ENCODE measurements around the gene CCDC18. TPM values are rescaled to one million over a fixed set of nuclear protein-coding genes. Genes with fewer than 3 reads are reported as not detected.
"Not testable (repeated sequence)": the region's sequence is repeated elsewhere in the genome, so short reads cannot be mapped to it uniquely, and the experiment has no call there.

CCDC18 gene
- total RNA-seq, 2 experiments from 2014 or later, result 21.8 to 24.6 TPM

GRCh38 chr1:93253516-93253915 lies 73.0 kb downstream of the CCDC18 start:
- Mint-ChIP-seq H3K4me3 (no peak overlapping the region), H3K4me1 (ENCODE audit: low read depth) (peaks cover 7% of the 10 kb centered on the region), H3K9me3 (peaks cover 10% of the 10 kb centered on the region), H3K27ac (no peak overlapping the region), H3K27me3 (no peaks in the 10 kb centered on the region), H3K36me3 (ENCODE audit: low read depth) (peaks cover 40% of the 10 kb centered on the region)
- no peak for TF ChIP-seq CTCF (IDR thresholded peaks at IDR 0.05)
- DNase-seq (no peak), ATAC-seq (no peak)
- ChIA-PET CTCF (no interaction called here), POLR2A (no interaction called here)
- intact Hi-C loops (cut with micrococcal nuclease), result no loop called here

- peaks cover 5% of the 10 kb centered on the region for H3K4me1 Mint-ChIP-seq (ENCODE audit: low read depth)
- H3K4me3 Mint-ChIP-seq, result no peak overlapping the region
- DNase-seq (no peak), ATAC-seq (no peak)
- H3K27me3 Mint-ChIP-seq, result no peaks in the 10 kb centered on the region
- POLR2A ChIA-PET, result interaction anchor here (0.9 kb wide), 1 partner anchor 20 kb away, joined by 3 read pairs; no protein-coding TSS in a partner anchor
- H3K27ac Mint-ChIP-seq, result no peak overlapping the region
- CTCF ChIA-PET, result no interaction called here
- peaks cover 10% of the 10 kb centered on the region for H3K9me3 Mint-ChIP-seq
- peaks cover 31% of the 10 kb centered on the region for H3K36me3 Mint-ChIP-seq (ENCODE audit: low read depth)
- intact Hi-C loops (cut with micrococcal nuclease), result no loop called here
- TF ChIP-seq CTCF (IDR thresholded peaks at IDR 0.05), result no peak
Measured at GRCh38 chr1:93255222-93256079, 74.9 kb downstream of the CCDC18 start.

GRCh38 chr1:93256433-93256832 lies 75.9 kb downstream of the CCDC18 start:
- ChIA-PET CTCF (no interaction called here), POLR2A (interaction anchor here (0.6 kb wide), 1 partner anchor 592 kb away, joined by 3 read pairs; no protein-coding TSS in a partner anchor)
- ATAC-seq (no peak), DNase-seq (no peak)
- H3K4me3 Mint-ChIP-seq, result no peak overlapping the region
- no peaks in the 10 kb centered on the region for H3K27me3 Mint-ChIP-seq
- H3K4me1 Mint-ChIP-seq (ENCODE audit: low read depth), result peaks cover 2% of the 10 kb centered on the region
- intact Hi-C loops (cut with micrococcal nuclease), result no loop called here
- TF ChIP-seq CTCF (IDR thresholded peaks at IDR 0.05), result no peak
- peaks cover 9% of the 10 kb centered on the region for H3K9me3 Mint-ChIP-seq
- H3K36me3 Mint-ChIP-seq (ENCODE audit: low read depth), result peaks cover 31% of the 10 kb centered on the region
- H3K27ac Mint-ChIP-seq, result no peak overlapping the region

GRCh38 chr1:93257889-93258288 lies 77.4 kb downstream of the CCDC18 start:
- H3K9me3 Mint-ChIP-seq, result peaks cover 13% of the 10 kb centered on the region
- no peak overlapping the region for H3K27ac Mint-ChIP-seq
- DNase-seq (no peak), ATAC-seq (no peak)
- POLR2A ChIA-PET, result no interaction called here
- intact Hi-C loops (cut with micrococcal nuclease), result no loop called here
- no peak overlapping the region for H3K4me3 Mint-ChIP-seq
- no peak for TF ChIP-seq CTCF (IDR thresholded peaks at IDR 0.05)
- no peaks in the 10 kb centered on the region for H3K27me3 Mint-ChIP-seq
- peaks cover 2% of the 10 kb centered on the region for H3K4me1 Mint-ChIP-seq (ENCODE audit: low read depth)
- H3K36me3 Mint-ChIP-seq (ENCODE audit: low read depth), result peaks cover 35% of the 10 kb centered on the region
- CTCF ChIA-PET, result interaction anchor here (2.4 kb wide), 1 partner anchor 46 kb away, joined by 13 read pairs; no protein-coding TSS in a partner anchor

- H3K4me3 Mint-ChIP-seq; CTCF ChIA-PET; H3K4me1 Mint-ChIP-seq (ENCODE audit: low read depth); POLR2A ChIA-PET; H3K27ac Mint-ChIP-seq; DNase-seq; H3K27me3 Mint-ChIP-seq; ATAC-seq; intact Hi-C loops (cut with micrococcal nuclease): not testable (repeated sequence)
- peaks cover 54% of the 10 kb centered on the region for H3K36me3 Mint-ChIP-seq (ENCODE audit: low read depth)
- peaks cover 20% of the 10 kb centered on the region for H3K9me3 Mint-ChIP-seq
Measured at GRCh38 chr1:93260726-93261125, 80.2 kb downstream of the CCDC18 start.
